IMR-90 (cell line): Measurements from ENCODE around the gene DUSP14.

ENCODE experiments used
- POLR2A ChIP-seq: IDR thresholded peaks from 2 replicates; pipeline ENCODE4 v1.6.1; 2012; ENCODE audit warnings: mild to moderate bottlenecking, low read depth, low read length
- TF ChIP-seq, protein P1 (sequence below): fragments of 150-350 bp; IDR thresholded peaks from 2 replicates; pipeline ENCODE4 v1.6.1; 2017; ENCODE audit warnings: mild to moderate bottlenecking, antibody characterized with exemption, low read length, low read depth

DNA sequence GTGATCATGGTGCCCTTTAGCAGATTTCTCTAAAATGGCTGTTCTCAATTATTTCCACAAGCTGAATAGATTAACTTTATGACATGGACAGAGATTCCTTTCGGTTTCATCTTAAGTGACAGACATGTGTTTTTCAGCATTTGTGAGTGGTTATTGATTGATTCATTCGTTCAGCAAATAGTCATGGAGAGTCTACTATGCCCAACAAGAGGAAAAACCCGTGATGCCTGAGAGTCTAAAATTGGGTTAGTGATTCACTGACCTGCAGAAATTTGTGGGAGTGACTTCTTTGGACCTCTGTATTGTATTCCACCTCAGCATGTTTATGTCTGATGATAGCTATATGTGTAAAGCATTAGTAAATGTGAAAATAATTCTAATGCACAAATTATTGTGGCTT lies 28.0 kb upstream of the DUSP14 start:
- TF ChIP-seq, protein P1, sequence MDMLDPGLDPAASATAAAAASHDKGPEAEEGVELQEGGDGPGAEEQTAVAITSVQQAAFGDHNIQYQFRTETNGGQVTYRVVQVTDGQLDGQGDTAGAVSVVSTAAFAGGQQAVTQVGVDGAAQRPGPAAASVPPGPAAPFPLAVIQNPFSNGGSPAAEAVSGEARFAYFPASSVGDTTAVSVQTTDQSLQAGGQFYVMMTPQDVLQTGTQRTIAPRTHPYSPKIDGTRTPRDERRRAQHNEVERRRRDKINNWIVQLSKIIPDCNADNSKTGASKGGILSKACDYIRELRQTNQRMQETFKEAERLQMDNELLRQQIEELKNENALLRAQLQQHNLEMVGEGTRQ, result no peak
- no peak for TF ChIP-seq POLR2A
